ENCODE data around the gene EDRF1.

The EDRF1 gene

GRCh38 chr10:125811251-125811650 lies 91.7 kb downstream of the EDRF1 start:
- Mint-ChIP-seq H3K4me1 (peaks cover 9% of the 10 kb centered on the region), H3K36me3 (peaks cover 37% of the 10 kb centered on the region), H3K9me3 (no peaks in the 10 kb centered on the region), H3K4me3 (no peak overlapping the region), H3K27ac (no peak overlapping the region)
- DNase-seq (ENCODE audit: low spot score in 2 of 2), result no peak
- no peak for ATAC-seq

- no peak for ATAC-seq
- peaks cover 9% of the 10 kb centered on the region for H3K4me1 Mint-ChIP-seq
- H3K36me3 Mint-ChIP-seq, result peaks cover 37% of the 10 kb centered on the region
- DNase-seq (ENCODE audit: low spot score in 2 of 2), result no peak
- H3K9me3 Mint-ChIP-seq, result no peaks in the 10 kb centered on the region
- H3K27ac Mint-ChIP-seq, result no peak overlapping the region
- no peak overlapping the region for H3K4me3 Mint-ChIP-seq
Measured at GRCh38 chr10:125812128-125812750, 92.7 kb downstream of the EDRF1 start.

All from stimulated activated effector memory CD8-positive, alpha-beta T cell treated with anti-CD3 and anti-CD28 coated beads, Interleukin-12 subunit alpha, Interleukin-12 subunit beta, amount 100 ng/mL, for 72 hours (primary cell).